Keratinocyte (primary cell): ENCODE data around the gene KRTAP20-3. TPM values are rescaled to one million over a fixed set of nuclear protein-coding genes. Genes with fewer than 3 reads are reported as not detected.

Experiments used
- DNase-seq: peaks from one replicate; pipeline ENCODE4 v3.0.0-alpha.2; 2011; ENCODE audit warnings: low read depth, missing footprints, low spot score
- FAIRE-seq: peaks from 2 replicates; lab custom pipeline; 2011; peaks lifted over from hg19 to GRCh38; lab: Jason Lieb, UNC
- H2AFZ ChIP-seq: 2 replicates; pipeline ENCODE4 v1.6.0; 2012; ENCODE audit warnings: low read length, control low read depth, inconsistent platforms; ENCODE audit not compliant: control insufficient read depth
- H3K27ac ChIP-seq: 2 replicates; pipeline ENCODE4 v1.5.1; 2011; ENCODE audit warnings: low read length; ENCODE audit not compliant: control insufficient read depth, insufficient read depth
- H3K27me3 ChIP-seq: 3 replicates; pipeline ENCODE4 v1.6.0; 2011; ENCODE audit warnings: low read length; ENCODE audit not compliant: control insufficient read depth, insufficient read depth; ENCODE audit errors: extremely low read depth
- H3K36me3 ChIP-seq, 2 experiments: 2 replicates in 1 of 2; 3 replicates in 1 of 2; pipeline ENCODE4 v1.5.1; 2011; ENCODE audit warnings: low read length in 2 of 2, mild to moderate bottlenecking in 1 of 2; ENCODE audit not compliant: control insufficient read depth in 2 of 2, insufficient read depth in 2 of 2; ENCODE audit errors: extremely low read depth in 1 of 2
- H3K4me1 ChIP-seq: 3 replicates; pipeline ENCODE4 v1.5.1; 2011; ENCODE audit warnings: low read length; ENCODE audit not compliant: control insufficient read depth, insufficient read depth; ENCODE audit errors: extremely low read depth
- H3K4me2 ChIP-seq: 3 replicates; pipeline ENCODE4 v1.6.0; 2011; ENCODE audit warnings: low read depth, low read length; ENCODE audit not compliant: control insufficient read depth, insufficient read depth; ENCODE audit errors: extremely low read depth
- H3K4me3 ChIP-seq, 3 experiments: fragments of 200-600 bp in 1 of 3; sonication (generic) in 1 of 3; 2 replicates in 2 of 3; 3 replicates in 1 of 3; pipeline ENCODE4 v1.5.1; 2011 to 2016; ENCODE audit warnings: low read length in 3 of 3, mild to moderate bottlenecking in 3 of 3, control low read depth in 2 of 3, inconsistent platforms in 1 of 3, low read depth in 1 of 3, mixed read lengths in 1 of 3, mixed run types in 1 of 3, moderate library complexity in 1 of 3; ENCODE audit not compliant: control insufficient read depth in 2 of 3, insufficient read depth in 2 of 3; ENCODE audit errors: extremely low read depth in 1 of 3
- H3K79me2 ChIP-seq: 2 replicates; pipeline ENCODE4 v1.6.0; 2012; ENCODE audit warnings: low read length; ENCODE audit not compliant: control insufficient read depth, insufficient read depth
- H3K9ac ChIP-seq: 3 replicates; pipeline ENCODE4 v1.6.0; 2011; ENCODE audit warnings: low read length; ENCODE audit not compliant: control insufficient read depth, insufficient read depth; ENCODE audit errors: extremely low read depth
- H3K9me1 ChIP-seq: 3 replicates; pipeline ENCODE4 v1.6.0; 2011; ENCODE audit warnings: low read length; ENCODE audit not compliant: control insufficient read depth, insufficient read depth; ENCODE audit errors: extremely low read depth
- H3K9me3 ChIP-seq: 2 replicates; pipeline ENCODE4 v1.5.1; 2012; ENCODE audit warnings: low read depth, low read length; ENCODE audit not compliant: control insufficient read depth
- H4K20me1 ChIP-seq: 3 replicates; pipeline ENCODE4 v1.6.0; 2011; ENCODE audit warnings: low read length; ENCODE audit not compliant: control insufficient read depth, insufficient read depth; ENCODE audit errors: extremely low read depth
- EZH2 ChIP-seq: IDR thresholded peaks from one replicate; pipeline ENCODE4 v1.6.1; 2012; ENCODE audit warnings: inconsistent platforms, mild to moderate bottlenecking, low read length, moderate library complexity
- dilution Hi-C: fragments of 300-500 bp; cut with MboI; formaldehyde crosslinking; loops from one replicate; pipeline ENCODE4 v1.7.0; 2020; ENCODE audit warnings: low sequenced_read_pairs; ENCODE audit not compliant: extremely low pct_ligation_motif_present
- polyA plus RNA-seq, 5 experiments: library from polyadenylated mRNA; depleted of rRNA in 3 of 5; stranded (reverse) in 3 of 5; stranded (forward) in 1 of 5; unstranded in 1 of 5; fragments of >200 nt; gene quantifications; 1 replicate in 1 of 5; 2 replicates in 3 of 5; 3 replicates in 1 of 5; pipeline versions ENCODE4 v1.2.1 to v1.2.3, GENCODE V29; 2011 to 2012; ENCODE audit warnings: missing spikeins in 2 of 5, low read depth in 1 of 5, low replicate concordance in 1 of 5
- TF ChIP-seq, protein P1 (sequence below), 3 experiments: IDR thresholded peaks in 1 of 3; conservative IDR thresholded peaks in 1 of 3; optimal IDR thresholded peaks in 1 of 3; 2 replicates in 2 of 3; 3 replicates in 1 of 3; pipeline versions ENCODE3 to v1.5.1; 2011; ENCODE audit warnings: low read length in 3 of 3, mild to moderate bottlenecking in 3 of 3, moderate library complexity in 2 of 3, control low read depth in 1 of 3, inconsistent platforms in 1 of 3; ENCODE audit not compliant: insufficient read depth in 2 of 3; ENCODE audit errors: extremely low read depth in 1 of 3

Gene KRTAP20-3
- polyA plus RNA-seq, 1 donor (not counting 4 experiments of a cell fraction or from before 2014, with no cell fraction given) = not detected

DNA sequence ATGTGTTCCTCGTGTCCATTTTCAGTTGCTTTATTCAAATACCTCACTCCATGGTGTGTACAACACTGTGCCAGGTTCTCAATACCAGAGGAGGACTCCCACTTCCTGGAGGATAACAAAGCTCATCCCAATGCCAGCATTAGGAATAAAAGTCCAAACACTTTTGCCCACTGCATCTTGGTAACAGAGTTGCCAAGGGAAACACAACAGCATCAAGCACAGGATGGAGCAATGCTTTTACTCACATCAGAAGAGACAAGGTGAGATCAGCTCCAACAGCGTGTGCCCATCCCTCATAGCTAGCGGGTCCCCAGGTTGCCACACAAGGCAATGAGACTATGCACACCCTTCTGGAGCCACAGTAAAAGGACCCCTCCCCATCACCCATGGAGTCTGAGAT lies 19.3 kb upstream of the KRTAP20-3 start:
- FAIRE-seq (no peak), DNase-seq (no peak)
- Histone ChIP-seq H3K4me1 (no peaks in the 10 kb centered on the region), H4K20me1 (no peaks in the 10 kb centered on the region), H3K9ac (no peak overlapping the region), H3K79me2 (no peaks in the 10 kb centered on the region), H3K4me3 (no peak overlapping the region), H3K27ac (no peak overlapping the region), H2AFZ (no peak overlapping the region), H3K4me2 (no peak overlapping the region), H3K9me3 (no peaks in the 10 kb centered on the region), H3K36me3 (no peaks in the 10 kb centered on the region), H3K9me1 (no peaks in the 10 kb centered on the region), H3K27me3 (no peaks in the 10 kb centered on the region)
- dilution Hi-C loops = no loop called here
- TF ChIP-seq, protein P1, sequence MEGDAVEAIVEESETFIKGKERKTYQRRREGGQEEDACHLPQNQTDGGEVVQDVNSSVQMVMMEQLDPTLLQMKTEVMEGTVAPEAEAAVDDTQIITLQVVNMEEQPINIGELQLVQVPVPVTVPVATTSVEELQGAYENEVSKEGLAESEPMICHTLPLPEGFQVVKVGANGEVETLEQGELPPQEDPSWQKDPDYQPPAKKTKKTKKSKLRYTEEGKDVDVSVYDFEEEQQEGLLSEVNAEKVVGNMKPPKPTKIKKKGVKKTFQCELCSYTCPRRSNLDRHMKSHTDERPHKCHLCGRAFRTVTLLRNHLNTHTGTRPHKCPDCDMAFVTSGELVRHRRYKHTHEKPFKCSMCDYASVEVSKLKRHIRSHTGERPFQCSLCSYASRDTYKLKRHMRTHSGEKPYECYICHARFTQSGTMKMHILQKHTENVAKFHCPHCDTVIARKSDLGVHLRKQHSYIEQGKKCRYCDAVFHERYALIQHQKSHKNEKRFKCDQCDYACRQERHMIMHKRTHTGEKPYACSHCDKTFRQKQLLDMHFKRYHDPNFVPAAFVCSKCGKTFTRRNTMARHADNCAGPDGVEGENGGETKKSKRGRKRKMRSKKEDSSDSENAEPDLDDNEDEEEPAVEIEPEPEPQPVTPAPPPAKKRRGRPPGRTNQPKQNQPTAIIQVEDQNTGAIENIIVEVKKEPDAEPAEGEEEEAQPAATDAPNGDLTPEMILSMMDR (optimal IDR thresholded peaks at IDR 0.05 in 1 of 3, IDR thresholded peaks at IDR 0.05 in 1 of 3, conservative IDR thresholded peaks at IDR 0.05 in 1 of 3; ENCODE audit: extremely low read depth in 1 of 3, insufficient read depth in 2 of 3, low read length in 3 of 3) = no peak
- no peak for TF ChIP-seq EZH2

DNA sequence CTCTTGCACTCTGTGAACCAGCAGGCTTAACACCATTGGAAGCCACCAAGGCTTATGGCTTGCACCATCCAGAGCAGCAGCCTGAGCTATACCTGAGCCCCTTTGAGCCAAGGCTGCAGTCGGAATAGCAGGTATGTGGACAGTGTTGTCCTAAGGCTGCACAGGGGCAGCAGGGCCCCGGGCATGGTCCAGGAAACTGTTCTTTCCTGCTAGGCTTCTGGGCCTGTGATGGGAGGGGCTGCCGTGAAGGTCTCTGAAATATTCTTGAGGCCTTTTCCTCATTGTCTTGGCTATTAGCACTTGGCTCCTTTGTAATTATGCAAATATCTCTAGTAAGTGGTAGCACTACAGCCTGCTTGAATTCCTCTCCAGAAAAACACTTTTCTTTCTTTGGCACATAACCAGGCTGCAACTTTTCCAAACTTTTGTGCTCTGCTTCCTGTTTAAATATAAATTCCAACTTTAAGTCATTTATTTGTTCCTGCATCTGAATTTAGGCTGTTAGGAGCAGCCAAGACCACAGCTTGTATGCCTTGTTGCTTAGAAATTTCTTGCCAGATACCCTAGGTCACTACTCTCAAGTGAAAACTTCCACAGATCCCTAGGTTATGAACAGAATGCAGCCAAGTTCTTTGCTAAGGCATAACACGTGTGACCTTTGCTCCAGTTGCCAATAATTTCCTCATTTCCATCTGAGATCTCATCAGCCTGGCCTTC lies 17.1 kb upstream of the KRTAP20-3 start:
- DNase-seq (no peak), FAIRE-seq (no peak)
- no peaks in the 10 kb centered on the region for H3K9me1 ChIP-seq
- no peaks in the 10 kb centered on the region for H3K4me1 ChIP-seq
- no peak overlapping the region for H3K4me2 ChIP-seq
- H3K9me3 ChIP-seq = no peaks in the 10 kb centered on the region
- no peak for TF ChIP-seq EZH2
- TF ChIP-seq, protein P1 (optimal IDR thresholded peaks at IDR 0.05 in 1 of 3, IDR thresholded peaks at IDR 0.05 in 1 of 3, conservative IDR thresholded peaks at IDR 0.05 in 1 of 3; ENCODE audit: extremely low read depth in 1 of 3, insufficient read depth in 2 of 3, low read length in 3 of 3) = no peak
- no peak overlapping the region for H3K9ac ChIP-seq
- no peaks in the 10 kb centered on the region for H3K79me2 ChIP-seq
- H3K36me3 ChIP-seq = no peaks in the 10 kb centered on the region
- H2AFZ ChIP-seq = no peak overlapping the region
- H3K27ac ChIP-seq = no peak overlapping the region
- dilution Hi-C loops = no loop called here
- no peaks in the 10 kb centered on the region for H3K27me3 ChIP-seq
- H4K20me1 ChIP-seq = no peaks in the 10 kb centered on the region
- no peak overlapping the region for H3K4me3 ChIP-seq
